IMR-90 (cell line): Measurements from ENCODE around the gene WIPF2. TPM values are rescaled to one million over a fixed set of nuclear protein-coding genes. Genes with fewer than 3 reads are reported as not detected.

Source experiments
- ATAC-seq: fragments of 200-7000 bp; cut with Tn5 transposase; 2 replicates; pipeline ENCODE4 v1.9.1; 2020; ENCODE audit warnings: low read depth, mild to moderate bottlenecking, moderate library complexity
- BruUV-seq: library from RNA; stranded (reverse); fragments of 400-500 nt; replicated peaks from 2 replicates; lab custom pipeline; 2021; lab: Mats Ljungman, UMichigan
- CTCF ChIA-PET: fragments of 300-600 bp; formaldehyde crosslinking; extraction: SDS; loops from one replicate; lab custom pipeline; 2021; ENCODE audit warnings: antibody characterized with exemption; lab: Yijun Ruan, JAX
- POLR2A ChIA-PET: fragments of 300-600 bp; sonication (Branson Sonifier 250); formaldehyde crosslinking; loops from one replicate; lab custom pipeline; 2022; ENCODE audit warnings: antibody characterized with exemption; ENCODE audit not compliant: unreplicated experiment; lab: Charles Lee
- DNase-seq: peaks from one replicate; pipeline ENCODE4 v3.0.0; 2013
- H2AFZ ChIP-seq: replicated peaks from 2 replicates; pipeline ENCODE3; 2013; ENCODE audit warnings: low read length, mild to moderate bottlenecking; ENCODE audit not compliant: poor library complexity
- H2AK5ac ChIP-seq: 2 replicates; pipeline ENCODE4 v1.6.1; 2013; ENCODE audit warnings: low read depth, low read length, inconsistent platforms
- H2AK9ac ChIP-seq: replicated peaks from 2 replicates; pipeline ENCODE3; 2013; ENCODE audit warnings: mild to moderate bottlenecking, low read depth, low read length, moderate library complexity; ENCODE audit not compliant: poor library complexity
- H2BK120ac ChIP-seq: 2 replicates; pipeline ENCODE4 v1.6.1; 2013; ENCODE audit warnings: low read depth, low read length, inconsistent platforms
- H2BK15ac ChIP-seq: 3 replicates; pipeline ENCODE4 v1.6.1; 2013; ENCODE audit warnings: low read depth, low read length, inconsistent platforms
- H2BK20ac ChIP-seq: 2 replicates; pipeline ENCODE4 v1.6.1; 2013; ENCODE audit warnings: low read depth, mild to moderate bottlenecking, inconsistent platforms, low read length, moderate library complexity
- H2BK5ac ChIP-seq: 2 replicates; pipeline ENCODE4 v1.6.1; 2013; ENCODE audit warnings: mild to moderate bottlenecking, low read depth, low read length, inconsistent platforms; ENCODE audit not compliant: poor library complexity, severe bottlenecking
- H3K14ac ChIP-seq: replicated peaks from 2 replicates; pipeline ENCODE4 v1.6.1; 2013; ENCODE audit warnings: low read depth, low read length, inconsistent platforms
- H3K18ac ChIP-seq: 2 replicates; pipeline ENCODE4 v1.6.1; 2013; ENCODE audit warnings: low read depth, low read length, control low read depth
- H3K23ac ChIP-seq: 2 replicates; pipeline ENCODE4 v1.6.1; 2013; ENCODE audit warnings: low read depth, low read length, inconsistent platforms
- H3K27ac ChIP-seq: 2 replicates; pipeline ENCODE4 v1.5.1; 2013; ENCODE audit warnings: mild to moderate bottlenecking, control low read depth, low read length; ENCODE audit not compliant: insufficient read depth
- H3K27me3 ChIP-seq: 2 replicates; pipeline ENCODE4 v1.6.1; 2013; ENCODE audit warnings: low read length; ENCODE audit not compliant: control insufficient read depth, insufficient read depth
- H3K36me3 ChIP-seq: 2 replicates; pipeline ENCODE4 v1.6.1; 2013; ENCODE audit warnings: low read length, mixed read lengths; ENCODE audit not compliant: control insufficient read depth, insufficient read depth
- H3K4ac ChIP-seq: 2 replicates; pipeline ENCODE4 v1.6.1; 2013; ENCODE audit warnings: low read depth, low read length, inconsistent platforms
- H3K4me1 ChIP-seq: 2 replicates; pipeline ENCODE4 v1.6.1; 2013; ENCODE audit warnings: low read length, mixed read lengths; ENCODE audit not compliant: control insufficient read depth, insufficient read depth
- H3K4me2 ChIP-seq: 2 replicates; pipeline ENCODE4 v1.6.1; 2013; ENCODE audit warnings: low read depth, mild to moderate bottlenecking, control low read depth, low read length, moderate library complexity
- H3K4me3 ChIP-seq: 2 replicates; pipeline ENCODE4 v1.5.1; 2013; ENCODE audit warnings: low read depth, mild to moderate bottlenecking, control low read depth, low read length, moderate library complexity; ENCODE audit not compliant: insufficient read depth
- H3K56ac ChIP-seq: 2 replicates; pipeline ENCODE4 v1.6.1; 2013; ENCODE audit warnings: low read length, inconsistent platforms; ENCODE audit not compliant: insufficient read depth; ENCODE audit errors: extremely low read depth
- H3K79me1 ChIP-seq, 2 experiments: 2 replicates each; pipeline ENCODE4 v1.6.1; 2013; ENCODE audit warnings: low read length in 2 of 2, inconsistent platforms in 1 of 2, low read depth in 1 of 2
- H3K9ac ChIP-seq: 2 replicates; pipeline ENCODE4 v1.6.1; 2013; ENCODE audit warnings: low read depth, low read length, control low read depth
- H3K9me1 ChIP-seq: 2 replicates; pipeline ENCODE4 v1.6.1; 2013; ENCODE audit warnings: low read length, inconsistent platforms; ENCODE audit not compliant: insufficient read depth
- H3K9me3 ChIP-seq: 2 replicates; pipeline ENCODE4 v1.6.1; 2013; ENCODE audit warnings: low read length; ENCODE audit not compliant: control insufficient read depth, insufficient read depth
- H4K20me1 ChIP-seq: 2 replicates; pipeline ENCODE4 v1.6.1; 2013; ENCODE audit warnings: low read length, inconsistent platforms; ENCODE audit not compliant: insufficient read depth
- H4K5ac ChIP-seq: 2 replicates; pipeline ENCODE4 v1.6.1; 2013; ENCODE audit warnings: mild to moderate bottlenecking, low read depth, low read length, control low read depth
- H4K8ac ChIP-seq, 2 experiments: 2 replicates each; pipeline ENCODE4 v1.6.1; 2013; ENCODE audit warnings: low read depth in 2 of 2, low read length in 2 of 2, control low read depth in 1 of 2, inconsistent platforms in 1 of 2
- H4K91ac ChIP-seq: 2 replicates; pipeline ENCODE4 v1.6.1; 2013; ENCODE audit warnings: low read depth, low read length, inconsistent platforms; ENCODE audit not compliant: insufficient read depth
- BHLHE40 ChIP-seq: fragments of 150-350 bp; IDR thresholded peaks from 2 replicates; pipeline ENCODE4 v1.6.1; 2016; ENCODE audit warnings: mild to moderate bottlenecking, low read depth, low read length
- CTCF ChIP-seq: conservative IDR thresholded peaks from 2 replicates; pipeline ENCODE4 v1.5.1; 2012; ENCODE audit warnings: mild to moderate bottlenecking, low read depth, low read length, improper control_type of control experiment
- MAZ ChIP-seq: IDR thresholded peaks from 2 replicates; pipeline ENCODE4 v1.6.1; 2012; ENCODE audit warnings: low read depth, mild to moderate bottlenecking, low read length, improper control_type of control experiment, moderate library complexity, borderline replicate concordance
- RAD21 ChIP-seq: IDR thresholded peaks from 2 replicates; pipeline ENCODE4 v1.6.1; 2012; ENCODE audit warnings: low read length, improper control_type of control experiment
- WGBS, 2 experiments: methylation state at CpG; one replicate each; pipeline versions ENCODE4 v1.1.5 to v1.1.7; 2013; ENCODE audit warnings: missing lambda C conversion rate in 2 of 2; ENCODE audit not compliant: insufficient read length in 1 of 2; ENCODE audit errors: extremely low coverage in 2 of 2; 5-methylcytosine and 5-hydroxymethylcytosine counted together
- dilution Hi-C: fragments of 300-500 bp; cut with HindIII; formaldehyde crosslinking; loops from one replicate; pipeline ENCODE4 v1.14.3; 2018; ENCODE audit warnings: low sequenced_read_pairs; ENCODE audit not compliant: unreplicated experiment
- in situ Hi-C: fragments of 300-500 bp; cut with MboI; formaldehyde crosslinking; loops from 3 replicates; pipeline ENCODE4 v1.14.3; 2019; ENCODE audit warnings: low sequenced_read_pairs, inconsistent platforms, mixed read lengths
- intact Hi-C: fragments of 100-400 bp; cut with micrococcal nuclease; formaldehyde crosslinking; loops from 2 replicates; pipeline ENCODE4 v1.10.0; 2022
- polyA plus RNA-seq, 3 experiments: library from polyadenylated mRNA; depleted of rRNA; stranded (reverse); fragments of >200 nt; gene quantifications; 2 replicates each; pipeline ENCODE4 v1.2.3, GENCODE V29; 2012; ENCODE audit warnings: low replicate concordance in 1 of 3
- total RNA-seq: library from RNA; depleted of rRNA; stranded (reverse); fragments of >200 nt; gene quantifications from 2 replicates; pipeline ENCODE4 v1.2.3, GENCODE V29; 2012

The WIPF2 gene
- total and polyA plus RNA-seq, 2 of the 4 experiments (the other 2 are of a cell fraction), result 2.0 to 8.9 TPM

GRCh38 chr17:40312131-40312731 is 93.1 kb downstream of the WIPF2 start:
- peak overlapping the region; percentile 69 for H2BK120ac ChIP-seq
- no peak overlapping the region for H3K4me2 ChIP-seq
- POLR2A ChIA-PET, result no interaction called here
- H3K4ac ChIP-seq, result peak overlapping the region; percentile 89
- peak overlapping the region; percentile 70; a peak in 2 of 4 replicates for H4K8ac ChIP-seq
- H4K5ac ChIP-seq, result peak overlapping the region; percentile 42; the same call in 1 of the 2 replicates
- H3K4me1 ChIP-seq, result peaks cover 71% of the 10 kb centered on the region
- no peak for ATAC-seq
- no peak overlapping the region for H3K9ac ChIP-seq
- H3K36me3 ChIP-seq, result no peaks in the 10 kb centered on the region
- H3K27ac ChIP-seq, result no peak overlapping the region; the same call in 1 of the 2 replicates
- H3K23ac ChIP-seq, result peak overlapping the region; percentile 53; the same call in 1 of the 2 replicates
- H3K27me3 ChIP-seq, result no peaks in the 10 kb centered on the region
- H3K79me1 ChIP-seq, result peaks cover 0 to 32% of the 10 kb centered on the region in 2 experiments; a peak in 2 of 4 replicates
- dilution Hi-C loops (no loop called here), intact Hi-C loops (no loop called here), in situ Hi-C loops (no loop called here)
- CTCF ChIA-PET, result no interaction called here
- peaks cover 40% of the 10 kb centered on the region for H3K9me1 ChIP-seq
- 0% methylated on average over 1 of the region's 7 CpGs; no CpG with 5 or more reads in 1 of the 2 experiments for WGBS, 2 experiments
- no peak for DNase-seq
- H3K14ac ChIP-seq, result peak overlapping the region; percentile 86
- H2AK9ac ChIP-seq, result peak overlapping the region; percentile 94
- TF ChIP-seq RAD21 (no peak), MAZ (peak; percentile 29; the same call in 1 of the 2 replicates), CTCF (no peak), BHLHE40 (no peak)
- H2AK5ac ChIP-seq, result peak overlapping the region; percentile 91
- H3K4me3 ChIP-seq, result no peak overlapping the region
- peak overlapping the region; percentile 76 for H2AFZ ChIP-seq
- no peaks in the 10 kb centered on the region for H3K9me3 ChIP-seq
- H3K18ac ChIP-seq, result peak overlapping the region; percentile 68; the same call in 1 of the 2 replicates
- H4K91ac ChIP-seq, result peak overlapping the region; percentile 61; the same call in 1 of the 2 replicates
- peak overlapping the region; percentile 80; the same call in 1 of the 2 replicates for H2BK20ac ChIP-seq
- no peak overlapping the region for H3K56ac ChIP-seq
- H4K20me1 ChIP-seq, result no peaks in the 10 kb centered on the region; the same call in 1 of the 2 replicates
- peak overlapping the region; percentile 68 for H2BK5ac ChIP-seq
- BruUV-seq, result no TSS peak
- H2BK15ac ChIP-seq, result peak overlapping the region; percentile 63; the same call in 2 of the 3 replicates
